Measurements from ENCODE around the gene BCL2L2.

Gene BCL2L2

GRCh38 chr14:23299986-23300686, 6.5 kb upstream of the BCL2L2 start:
- no peak for DNase-seq

- no peak for DNase-seq
Measured at GRCh38 chr14:23300687-23301223, 5.9 kb upstream of the BCL2L2 start.

GRCh38 chr14:23301288-23301968, 5.2 kb upstream of the BCL2L2 start:
- DNase-seq: peak; percentile 100

GRCh38 chr14:23301969-23302289, 4.7 kb upstream of the BCL2L2 start:
- DNase-seq: no peak

- peak; percentile 64 for DNase-seq
Measured at GRCh38 chr14:23302290-23303225, 4.1 kb upstream of the BCL2L2 start, which contains the start of gene PPP1R3E. Gene PPP1R3E, minus strand, starts transcription at chr14:23302859. Its CDS starts 283 bp downstream, at chr14:23302576.

- no peak for DNase-seq
Measured at GRCh38 chr14:23307146-23307530, 505 bp downstream of the BCL2L2 start.

GRCh38 chr14:23307687-23308644, 1.3 kb downstream of the BCL2L2 start:
- no peak for DNase-seq

GRCh38 chr14:23308721-23309445, 2.2 kb downstream of the BCL2L2 start:
- DNase-seq: no peak

- no peak for DNase-seq
Measured at GRCh38 chr14:23310546-23310945, 3.9 kb downstream of the BCL2L2 start.

GRCh38 chr14:23316300-23316699, 9.7 kb downstream of the BCL2L2 start:
- DNase-seq: no peak

GRCh38 chr14:23319746-23320583, 13.3 kb downstream of the BCL2L2 start:
- no peak for DNase-seq

- DNase-seq: peak; percentile 100
Measured at GRCh38 chr14:23320584-23321571, 14.2 kb downstream of the BCL2L2 start, which contains the start of gene PABPN1. Gene PABPN1, plus strand, starts transcription at chr14:23321457. Its CDS starts 13 bp downstream, at chr14:23321470.

GRCh38 chr14:23321572-23322547, 15.2 kb downstream of the BCL2L2 start:
- DNase-seq: no peak

- no peak for DNase-seq
Measured at GRCh38 chr14:23322568-23323517, 16.2 kb downstream of the BCL2L2 start.

- DNase-seq: no peak
Measured at GRCh38 chr14:23323838-23324454, 17.3 kb downstream of the BCL2L2 start.

- DNase-seq: no peak
Measured at GRCh38 chr14:23324455-23324846, 17.8 kb downstream of the BCL2L2 start.

Measured in GDM1 (cell line).